GM21360 (cell line): ENCODE measurements around the gene ZDHHC18.
A peak's percentile ranks its signal among the peaks of the same experiment; 100 is the strongest.
"Not testable (repeated sequence)": the region's sequence is repeated elsewhere in the genome, so short reads cannot be mapped to it uniquely, and the experiment has no call there.

Experiments
- ATAC-seq: cut with Tn5 transposase; IDR thresholded peaks from one replicate; pipeline ENCODE4 v1.9.1; 2021; ENCODE audit warnings: mild to moderate bottlenecking, moderate library complexity; ENCODE audit not compliant: unreplicated experiment

ZDHHC18 gene

DNA sequence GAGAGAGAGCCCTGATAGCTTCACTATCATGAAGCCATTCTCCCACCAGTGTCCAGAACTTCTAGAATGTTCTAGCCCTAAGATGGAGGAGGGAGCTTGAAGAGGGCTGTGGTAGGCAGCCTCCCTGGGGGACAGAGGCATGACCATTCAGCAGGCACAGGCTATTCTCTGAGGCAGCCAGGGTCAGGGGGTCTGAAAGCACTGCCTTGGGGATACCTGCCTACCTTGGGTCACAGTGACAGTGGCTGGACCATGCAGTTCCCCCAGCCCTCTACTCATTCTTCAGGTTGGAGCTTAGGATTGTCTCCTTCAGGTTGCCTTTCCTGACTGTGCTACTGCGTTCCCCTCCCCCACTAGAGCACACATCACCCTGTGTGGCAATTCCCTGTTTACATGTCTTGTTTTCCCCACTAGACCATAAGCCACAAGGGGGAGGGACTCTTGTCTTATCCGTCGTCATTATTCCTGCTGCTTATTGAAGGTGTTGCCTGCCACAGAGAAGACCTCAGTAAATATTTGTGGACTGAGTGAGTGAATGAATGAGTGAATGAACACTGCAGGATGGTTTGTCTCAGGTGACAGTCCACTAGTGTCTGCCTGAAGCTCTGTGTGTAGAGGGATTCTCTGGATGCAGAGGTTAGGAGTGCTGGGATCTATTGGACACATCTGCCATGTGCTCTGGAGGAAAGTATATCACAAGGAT is 5.2 kb downstream of the ZDHHC18 start:
- no peak for ATAC-seq

DNA sequence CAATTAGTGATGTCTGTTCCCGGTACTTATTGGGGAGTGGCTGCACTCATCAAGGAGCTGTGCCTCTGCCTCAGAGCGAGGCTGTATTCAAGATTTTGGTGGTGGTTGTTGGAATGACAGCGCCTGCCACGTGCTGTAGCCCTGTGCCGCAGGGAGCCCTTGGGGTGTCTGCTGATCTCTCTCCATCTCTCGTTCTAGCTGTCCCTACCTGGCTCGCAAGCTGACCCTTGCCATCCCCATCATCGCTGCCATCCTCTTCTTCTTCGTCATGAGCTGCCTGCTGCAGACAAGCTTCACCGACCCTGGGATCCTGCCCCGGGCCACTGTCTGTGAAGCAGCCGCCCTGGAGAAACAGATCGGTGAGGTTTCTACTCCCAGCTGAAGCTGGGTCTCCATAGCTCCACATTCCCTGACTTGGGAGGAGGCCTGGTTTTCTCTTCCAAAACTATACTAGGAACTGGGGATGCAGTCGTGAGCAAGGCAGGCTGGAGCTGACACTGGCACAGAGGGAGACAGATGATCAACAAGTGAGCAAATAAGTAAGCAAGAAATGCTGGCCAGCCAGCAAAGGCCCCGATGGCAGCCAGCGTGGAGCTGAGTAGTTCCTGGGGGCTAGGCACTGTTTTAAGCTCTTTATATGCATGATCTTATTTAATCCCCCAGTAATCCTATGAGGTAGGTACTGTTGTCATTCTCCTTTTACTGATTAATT is 5.9 kb downstream of the ZDHHC18 start:
- ATAC-seq = no peak

GRCh38 chr1:26833432-26834405 is 7.2 kb downstream of the ZDHHC18 start:
- peak; percentile 74 for ATAC-seq

DNA sequence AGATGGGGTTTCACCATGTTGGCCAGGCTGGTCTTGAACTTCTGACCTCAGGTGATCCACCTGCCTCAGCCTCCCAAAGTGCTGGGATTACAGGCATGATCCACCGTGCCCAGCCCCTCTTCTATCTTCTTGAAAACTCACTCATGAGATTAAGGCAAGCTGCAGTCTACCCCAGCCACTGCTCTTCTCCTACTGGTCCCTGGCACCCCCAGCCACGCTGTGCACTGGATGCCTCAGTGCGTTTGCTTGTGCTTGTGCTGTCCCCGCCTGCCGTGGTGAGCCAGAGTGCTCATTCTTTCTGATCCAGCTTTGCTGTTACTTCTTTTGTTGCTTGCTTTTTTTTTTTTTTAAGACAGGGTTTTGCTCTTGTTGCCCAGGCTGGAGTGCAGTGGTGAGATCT is 11.2 kb downstream of the ZDHHC18 start:
- ATAC-seq = not testable (repeated sequence)

DNA sequence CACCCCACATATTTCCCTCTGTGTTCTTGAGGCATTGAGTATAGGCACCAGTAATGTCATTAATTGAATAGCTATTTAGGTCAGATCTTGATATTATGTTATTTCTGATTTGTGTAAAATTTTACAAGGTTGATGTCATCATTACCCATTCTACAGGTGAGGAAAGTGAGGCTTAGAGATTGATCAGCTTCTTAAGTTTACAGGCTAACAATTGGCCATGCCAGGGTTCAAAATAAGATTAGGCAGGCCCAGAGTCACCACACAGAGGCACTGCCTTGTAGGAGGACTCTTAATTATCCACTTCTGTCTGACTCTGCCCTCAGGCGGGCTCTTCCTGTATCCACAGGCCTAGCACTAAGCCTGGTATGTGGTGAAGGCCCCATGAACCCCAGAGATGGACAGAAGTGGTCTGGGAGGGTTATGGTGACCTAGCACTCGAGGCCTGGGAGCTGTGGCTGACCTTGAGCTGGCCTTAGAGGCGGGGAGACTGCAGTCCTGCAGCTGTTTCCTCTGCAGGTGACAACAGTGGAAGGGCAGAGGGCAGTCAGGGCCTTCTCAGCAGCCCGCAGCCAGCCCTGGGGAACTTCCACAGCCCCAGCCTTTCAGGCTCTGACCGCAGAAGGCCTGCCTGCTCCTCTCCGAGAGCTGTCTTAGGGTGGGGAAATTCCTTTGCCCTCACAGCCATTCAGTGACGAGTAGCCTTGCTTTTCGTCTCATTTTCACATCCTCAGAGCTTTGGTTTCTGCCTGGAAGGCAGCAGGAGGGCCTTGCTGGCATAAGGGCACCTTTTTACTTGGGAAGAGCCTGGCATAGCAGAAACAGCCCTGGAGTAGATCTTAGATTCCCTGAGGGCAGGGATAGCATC is 12.2 kb downstream of the ZDHHC18 start:
- peak; percentile 81 for ATAC-seq

GRCh38 chr1:26839339-26839722 is 12.8 kb downstream of the ZDHHC18 start:
- peak; percentile 8 for ATAC-seq

- ATAC-seq = no peak
Observed at GRCh38 chr1:26839779-26840178, 13.3 kb downstream of the ZDHHC18 start.

GRCh38 chr1:26844424-26845196 is 18.1 kb downstream of the ZDHHC18 start:
- ATAC-seq = no peak

GRCh38 chr1:26847826-26848225 is 21.3 kb downstream of the ZDHHC18 start:
- ATAC-seq = not testable (repeated sequence)

DNA sequence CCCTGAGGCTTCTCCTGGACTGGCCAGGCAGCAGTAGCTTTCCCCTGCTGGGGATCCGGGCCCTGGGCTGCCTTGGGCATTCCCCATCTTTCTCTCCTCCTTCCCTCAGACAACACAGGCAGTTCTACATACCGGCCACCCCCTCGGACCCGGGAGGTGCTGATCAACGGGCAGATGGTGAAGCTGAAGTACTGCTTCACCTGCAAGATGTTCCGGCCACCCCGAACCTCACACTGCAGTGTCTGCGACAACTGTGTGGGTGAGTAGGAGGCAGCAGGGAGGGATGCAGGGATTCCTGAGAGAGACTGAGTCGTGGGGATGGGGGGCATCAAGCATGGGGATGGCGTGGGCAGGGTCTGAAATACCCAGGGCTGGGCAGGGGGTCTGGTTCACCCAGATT is 22.0 kb downstream of the ZDHHC18 start:
- no peak for ATAC-seq

DNA sequence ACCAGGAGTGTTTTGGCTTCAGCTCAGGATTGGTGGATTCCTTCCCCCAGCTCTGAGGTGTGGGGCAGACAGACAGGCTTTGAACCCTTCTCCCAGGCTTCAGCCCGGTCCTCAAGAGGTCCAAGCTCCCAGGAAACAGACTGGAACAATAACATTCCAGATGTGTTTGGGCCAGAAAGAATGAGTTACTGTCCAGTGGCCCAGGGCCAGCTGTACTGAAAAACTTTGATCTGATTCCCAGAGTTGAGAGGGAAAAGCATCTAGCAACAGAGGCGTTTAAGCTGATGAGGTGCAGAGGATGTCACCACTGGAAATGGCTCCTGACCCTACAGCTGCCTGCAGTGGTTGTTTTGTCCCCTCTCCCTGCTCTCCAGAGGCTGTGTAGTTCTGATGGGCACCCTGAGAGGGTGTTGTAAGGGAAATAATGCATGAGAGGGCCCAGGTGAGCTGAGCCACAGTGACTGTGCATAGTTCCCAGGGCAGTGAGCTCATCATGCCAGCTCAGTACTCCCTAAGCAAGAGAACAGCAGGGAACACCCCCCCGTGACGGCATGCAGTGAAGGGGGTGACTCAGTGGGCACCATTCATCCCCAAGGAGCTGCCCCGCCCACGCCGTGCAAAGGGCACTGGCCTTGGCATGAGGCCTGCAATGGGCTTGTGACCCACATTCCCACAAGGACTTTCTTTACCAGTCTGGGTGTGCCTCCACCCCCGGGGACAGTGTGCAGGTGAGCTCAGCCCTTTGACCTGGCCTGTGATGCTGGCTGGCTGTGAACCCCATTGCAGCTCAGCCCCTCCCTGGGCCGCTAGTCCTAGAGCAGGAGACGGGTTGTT is 22.7 kb downstream of the ZDHHC18 start:
- ATAC-seq = no peak

DNA sequence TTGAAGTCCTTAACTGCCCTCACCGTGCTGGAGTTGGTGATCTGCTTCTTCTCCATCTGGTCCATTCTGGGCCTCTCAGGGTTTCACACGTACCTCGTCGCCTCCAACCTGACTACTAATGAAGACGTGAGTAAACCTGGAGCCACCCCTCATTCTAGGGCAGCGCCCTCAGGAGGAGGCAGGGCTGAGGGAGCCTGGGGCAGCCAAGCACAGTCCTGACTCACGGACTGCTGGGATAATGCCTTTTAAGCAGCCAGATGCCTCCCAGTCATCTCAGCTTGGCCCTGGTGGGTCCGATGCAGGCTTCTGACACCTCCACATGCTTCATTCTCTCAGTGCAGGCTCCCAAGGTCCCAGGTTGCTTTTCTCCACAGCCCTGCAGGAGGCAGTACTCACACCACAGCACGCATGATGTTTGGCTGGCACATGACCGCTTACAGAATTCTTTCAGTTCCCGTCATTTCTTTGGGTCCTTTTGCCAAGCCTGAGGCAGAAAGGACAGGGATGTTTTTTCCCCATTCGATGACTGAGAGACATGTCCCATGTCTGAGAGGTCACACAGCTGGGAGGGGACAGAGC is 24.7 kb downstream of the ZDHHC18 start:
- ATAC-seq = no peak

- ATAC-seq = no peak
Observed at GRCh38 chr1:26852701-26853100, 26.2 kb downstream of the ZDHHC18 start.

GRCh38 chr1:26853156-26853555 is 26.7 kb downstream of the ZDHHC18 start:
- no peak for ATAC-seq

DNA sequence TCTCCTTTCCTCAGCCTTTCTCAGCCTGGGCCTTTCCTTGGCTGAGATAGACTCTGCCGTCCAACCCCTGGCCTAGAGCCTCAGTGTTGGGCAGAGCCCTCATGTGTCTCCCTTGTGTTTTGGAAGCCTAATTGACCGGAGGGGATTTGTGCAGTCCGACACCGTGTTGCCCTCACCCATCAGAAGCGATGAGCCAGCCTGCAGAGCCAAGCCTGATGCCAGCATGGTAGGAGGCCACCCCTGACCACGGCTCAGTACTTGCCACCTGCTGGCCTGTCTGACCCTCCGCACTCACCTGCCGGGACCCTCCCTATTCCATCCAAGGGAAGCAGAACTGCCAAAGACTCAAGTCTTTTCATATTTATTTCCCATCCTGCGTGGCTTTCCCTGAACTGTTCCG is 27.1 kb downstream of the ZDHHC18 start:
- no peak for ATAC-seq

- ATAC-seq = no peak
Observed at GRCh38 chr1:26854906-26855305, 28.4 kb downstream of the ZDHHC18 start.

DNA sequence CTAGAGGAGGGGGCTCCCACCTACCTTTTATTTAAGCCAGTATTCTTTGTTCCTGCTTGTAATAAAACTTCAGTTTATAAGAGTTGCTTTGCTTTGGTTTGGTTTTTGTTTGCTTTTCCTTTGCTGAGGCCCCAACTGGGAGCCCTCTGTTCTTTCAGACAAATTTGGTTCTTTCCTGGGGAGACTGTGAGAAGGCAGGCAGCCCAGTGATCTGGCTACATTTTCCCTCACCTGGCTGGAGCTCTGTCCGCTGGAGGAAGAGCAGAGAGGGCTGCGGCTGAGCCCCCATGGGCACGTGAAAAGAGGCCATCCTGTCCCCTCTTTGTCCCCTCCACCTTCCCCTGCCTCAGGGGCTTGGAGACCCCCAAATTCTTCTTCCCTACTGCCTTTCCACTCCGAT is 29.1 kb downstream of the ZDHHC18 start:
- ATAC-seq = no peak

DNA sequence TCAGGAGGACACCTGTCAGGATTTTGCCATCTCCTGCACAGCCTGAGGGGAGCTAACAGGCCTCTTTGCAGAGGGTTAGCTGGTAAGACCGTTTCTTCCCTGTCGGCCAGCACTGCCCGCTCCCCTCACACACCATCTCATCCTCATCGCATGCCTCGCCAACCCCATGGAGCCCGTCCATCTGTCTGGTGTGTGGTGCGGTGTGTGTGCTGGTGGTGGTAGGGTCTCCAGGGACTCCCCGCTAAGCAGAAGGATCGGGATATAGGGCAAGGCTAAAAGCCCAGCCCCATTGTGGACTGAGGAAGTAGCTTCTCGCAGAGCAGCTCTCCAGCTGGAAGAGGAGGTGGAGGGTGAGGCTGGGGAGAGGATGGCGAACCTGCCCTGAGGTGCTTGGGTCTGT is 29.7 kb downstream of the ZDHHC18 start:
- ATAC-seq = no peak
